PFSK-1 (cell line): ENCODE data around the gene NOXO1.

Source experiments
- FOXP2 ChIP-seq: optimal IDR thresholded peaks from 2 replicates; pipeline ENCODE3; 2011; ENCODE audit warnings: borderline replicate concordance, control low read depth, inconsistent platforms; ENCODE audit not compliant: insufficient read depth; ENCODE audit errors: extremely low read length, extremely low read depth
- POLR2AphosphoS5 ChIP-seq: IDR thresholded peaks from 2 replicates; pipeline ENCODE4 v1.6.1; 2012; ENCODE audit warnings: low read depth, mild to moderate bottlenecking, control low read depth, low read length, moderate library complexity
- SIN3A ChIP-seq: IDR thresholded peaks from 2 replicates; pipeline ENCODE4 v1.6.1; 2012; ENCODE audit warnings: mild to moderate bottlenecking, low read length, moderate library complexity, borderline replicate concordance; ENCODE audit not compliant: insufficient read depth
- TAF1 ChIP-seq: IDR thresholded peaks from 2 replicates; pipeline ENCODE4 v1.6.1; 2012; ENCODE audit warnings: low read length, control low read depth, borderline replicate concordance; ENCODE audit not compliant: insufficient read depth
- TF ChIP-seq, protein P1 (sequence below), 2 experiments: IDR thresholded peaks; 2 replicates each; pipeline versions ENCODE4 v1.6.1 to v1.8.0; 2011 to 2012; ENCODE audit warnings: low read depth in 2 of 2, low read length in 2 of 2, control low read depth in 1 of 2, inconsistent platforms in 1 of 2, mild to moderate bottlenecking in 1 of 2, moderate library complexity in 1 of 2; ENCODE audit not compliant: insufficient read depth in 1 of 2

DNA sequence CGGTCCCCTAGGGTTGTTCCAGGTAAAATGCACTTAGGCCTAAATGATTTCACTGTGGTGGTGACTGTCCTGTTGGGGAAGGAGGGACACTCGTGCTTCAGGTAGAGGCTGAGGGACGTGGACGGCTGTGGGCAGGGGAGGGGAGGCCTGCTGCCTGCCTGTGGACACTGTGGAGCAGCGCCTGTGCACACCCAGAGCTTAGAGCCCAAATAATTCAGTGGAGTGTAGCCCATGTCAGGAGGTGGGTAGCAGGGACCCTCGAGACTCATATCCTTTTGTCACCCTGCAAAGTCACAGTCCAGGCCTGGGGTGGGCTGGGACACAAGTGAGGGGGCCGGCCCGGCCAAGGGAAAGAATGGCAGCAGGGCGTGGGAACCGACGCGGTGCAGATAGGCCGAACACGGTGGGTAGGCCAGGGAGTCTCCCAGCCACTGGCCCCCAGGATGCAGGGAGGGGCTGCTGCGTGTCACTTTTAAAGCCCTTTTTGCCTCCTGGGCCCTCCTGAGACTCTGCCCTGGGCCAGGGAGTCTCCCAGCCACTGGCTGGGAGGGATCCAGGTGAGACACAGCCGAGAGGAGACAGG is 44.7 kb upstream of the NOXO1 start:
- TF ChIP-seq POLR2AphosphoS5 (no peak), FOXP2 (no peak), TAF1 (no peak), SIN3A (no peak)
- TF ChIP-seq, protein P1, sequence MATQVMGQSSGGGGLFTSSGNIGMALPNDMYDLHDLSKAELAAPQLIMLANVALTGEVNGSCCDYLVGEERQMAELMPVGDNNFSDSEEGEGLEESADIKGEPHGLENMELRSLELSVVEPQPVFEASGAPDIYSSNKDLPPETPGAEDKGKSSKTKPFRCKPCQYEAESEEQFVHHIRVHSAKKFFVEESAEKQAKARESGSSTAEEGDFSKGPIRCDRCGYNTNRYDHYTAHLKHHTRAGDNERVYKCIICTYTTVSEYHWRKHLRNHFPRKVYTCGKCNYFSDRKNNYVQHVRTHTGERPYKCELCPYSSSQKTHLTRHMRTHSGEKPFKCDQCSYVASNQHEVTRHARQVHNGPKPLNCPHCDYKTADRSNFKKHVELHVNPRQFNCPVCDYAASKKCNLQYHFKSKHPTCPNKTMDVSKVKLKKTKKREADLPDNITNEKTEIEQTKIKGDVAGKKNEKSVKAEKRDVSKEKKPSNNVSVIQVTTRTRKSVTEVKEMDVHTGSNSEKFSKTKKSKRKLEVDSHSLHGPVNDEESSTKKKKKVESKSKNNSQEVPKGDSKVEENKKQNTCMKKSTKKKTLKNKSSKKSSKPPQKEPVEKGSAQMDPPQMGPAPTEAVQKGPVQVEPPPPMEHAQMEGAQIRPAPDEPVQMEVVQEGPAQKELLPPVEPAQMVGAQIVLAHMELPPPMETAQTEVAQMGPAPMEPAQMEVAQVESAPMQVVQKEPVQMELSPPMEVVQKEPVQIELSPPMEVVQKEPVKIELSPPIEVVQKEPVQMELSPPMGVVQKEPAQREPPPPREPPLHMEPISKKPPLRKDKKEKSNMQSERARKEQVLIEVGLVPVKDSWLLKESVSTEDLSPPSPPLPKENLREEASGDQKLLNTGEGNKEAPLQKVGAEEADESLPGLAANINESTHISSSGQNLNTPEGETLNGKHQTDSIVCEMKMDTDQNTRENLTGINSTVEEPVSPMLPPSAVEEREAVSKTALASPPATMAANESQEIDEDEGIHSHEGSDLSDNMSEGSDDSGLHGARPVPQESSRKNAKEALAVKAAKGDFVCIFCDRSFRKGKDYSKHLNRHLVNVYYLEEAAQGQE (IDR thresholded peaks at IDR 0.05; ENCODE audit: insufficient read depth in 1 of 2, low read depth in 2 of 2, low read length in 2 of 2), result no peak
